RWPE2 (cell line): ENCODE measurements around the gene FBXL13.
"Not testable (repeated sequence)": the region's sequence is repeated elsewhere in the genome, so short reads cannot be mapped to it uniquely, and the experiment has no call there.

Source experiments
- ATAC-seq: fragments of 200-7000 bp; cut with Tn5 transposase; 3 replicates; pipeline ENCODE4 v1.9.1; 2021; ENCODE audit warnings: low read depth
- DNase-seq: peaks from one replicate; pipeline ENCODE4 v3.0.0-alpha.2; 2020; ENCODE audit warnings: low spot score
- H3K27ac ChIP-seq: fragments of 450-650 bp; 2 replicates; pipeline ENCODE4 v1.5.1; 2017; ENCODE audit warnings: mild to moderate bottlenecking; ENCODE audit not compliant: poor library complexity, severe bottlenecking
- H3K27me3 ChIP-seq: fragments of 250-450 bp; sonication (Bioruptor Pico); 2 replicates; pipeline ENCODE4 v1.5.1; 2021; ENCODE audit warnings: mild to moderate bottlenecking, moderate library complexity; ENCODE audit not compliant: insufficient read depth, poor library complexity, severe bottlenecking
- H3K36me3 ChIP-seq: fragments of 250-450 bp; sonication (Bioruptor Pico); 2 replicates; pipeline ENCODE4 v1.5.1; 2020; ENCODE audit warnings: low read depth, mild to moderate bottlenecking, moderate library complexity
- H3K4me1 ChIP-seq: fragments of 250-450 bp; sonication (Bioruptor Pico); 2 replicates; pipeline ENCODE4 v1.5.1; 2021; ENCODE audit warnings: mild to moderate bottlenecking, moderate library complexity; ENCODE audit not compliant: insufficient read depth, poor library complexity, severe bottlenecking
- H3K4me3 ChIP-seq: fragments of 250-450 bp; sonication (Bioruptor Pico); 2 replicates; pipeline ENCODE4 v1.5.1; 2021; ENCODE audit warnings: mild to moderate bottlenecking, moderate library complexity; ENCODE audit not compliant: severe bottlenecking
- H3K9me3 ChIP-seq: fragments of 250-450 bp; sonication (Bioruptor Pico); 2 replicates; pipeline ENCODE4 v1.5.1; 2021; ENCODE audit warnings: mild to moderate bottlenecking, moderate library complexity; ENCODE audit not compliant: severe bottlenecking

FBXL13 gene

GRCh38 chr7:102788770-102789169 is 285.8 kb downstream of the FBXL13 start:
- not testable (repeated sequence) for H3K27ac ChIP-seq, H3K4me1 ChIP-seq, H3K36me3 ChIP-seq

GRCh38 chr7:102780926-102781325 is 293.7 kb downstream of the FBXL13 start:
- not testable (repeated sequence) for H3K27ac ChIP-seq, ATAC-seq, DNase-seq, H3K36me3 ChIP-seq, H3K4me1 ChIP-seq, H3K4me3 ChIP-seq, H3K27me3 ChIP-seq, H3K9me3 ChIP-seq

More at GRCh38 chr7:102788770-102789169, 285.8 kb downstream of the FBXL13 start:
- not testable (repeated sequence) for H3K27me3 ChIP-seq, DNase-seq, H3K4me3 ChIP-seq, H3K9me3 ChIP-seq, ATAC-seq

- H3K4me1 ChIP-seq, H3K36me3 ChIP-seq, H3K27me3 ChIP-seq, H3K9me3 ChIP-seq, H3K4me3 ChIP-seq, DNase-seq, ATAC-seq, H3K27ac ChIP-seq: not testable (repeated sequence)
These were observed 295.9 kb downstream of the FBXL13 start for GRCh38 chr7:102778663-102779062.

- not testable (repeated sequence) for H3K9me3 ChIP-seq, H3K27me3 ChIP-seq, ATAC-seq, H3K4me1 ChIP-seq, H3K27ac ChIP-seq, DNase-seq, H3K4me3 ChIP-seq, H3K36me3 ChIP-seq
These were observed 298.4 kb downstream of the FBXL13 start for GRCh38 chr7:102776217-102776616.

- H3K27ac ChIP-seq, H3K9me3 ChIP-seq, DNase-seq, H3K4me3 ChIP-seq, H3K4me1 ChIP-seq, H3K27me3 ChIP-seq, ATAC-seq, H3K36me3 ChIP-seq: not testable (repeated sequence)
These were observed 304.1 kb downstream of the FBXL13 start for GRCh38 chr7:102770467-102770866.

GRCh38 chr7:102769657-102770192 is 304.9 kb downstream of the FBXL13 start:
- not testable (repeated sequence) for H3K4me1 ChIP-seq, H3K27ac ChIP-seq, ATAC-seq, DNase-seq, H3K4me3 ChIP-seq, H3K9me3 ChIP-seq, H3K36me3 ChIP-seq, H3K27me3 ChIP-seq

- H3K9me3 ChIP-seq, ATAC-seq, H3K27me3 ChIP-seq, H3K27ac ChIP-seq, H3K36me3 ChIP-seq, H3K4me1 ChIP-seq, DNase-seq, H3K4me3 ChIP-seq: not testable (repeated sequence)
These were observed 311.2 kb downstream of the FBXL13 start for GRCh38 chr7:102763295-102763905.
